Panc1 (cell line): Measurements from ENCODE around the gene NCKAP5.

Experiments used
- POLR2AphosphoS5 ChIP-seq: IDR thresholded peaks from 2 replicates; pipeline ENCODE4 v1.6.1; 2012; ENCODE audit warnings: mild to moderate bottlenecking, low read depth, low read length, moderate library complexity
- TCF7L2 ChIP-seq: IDR thresholded peaks from 2 replicates; pipeline ENCODE4 v1.6.1; 2011; ENCODE audit warnings: mild to moderate bottlenecking, low read depth, low read length, inconsistent platforms
- TF ChIP-seq, protein P1 (sequence below): fragments of 450-650 bp; IDR thresholded peaks from 2 replicates; pipeline ENCODE4 v1.5.1; 2017; ENCODE audit warnings: mild to moderate bottlenecking
- TF ChIP-seq, protein P2 (sequence below), 2 experiments: IDR thresholded peaks; 2 replicates each; pipeline ENCODE4 v1.6.1; 2011 to 2012; ENCODE audit warnings: low read depth in 2 of 2, control low read depth in 1 of 2, low read length in 1 of 2, mild to moderate bottlenecking in 1 of 2, moderate library complexity in 1 of 2; ENCODE audit not compliant: insufficient read depth in 1 of 2

DNA sequence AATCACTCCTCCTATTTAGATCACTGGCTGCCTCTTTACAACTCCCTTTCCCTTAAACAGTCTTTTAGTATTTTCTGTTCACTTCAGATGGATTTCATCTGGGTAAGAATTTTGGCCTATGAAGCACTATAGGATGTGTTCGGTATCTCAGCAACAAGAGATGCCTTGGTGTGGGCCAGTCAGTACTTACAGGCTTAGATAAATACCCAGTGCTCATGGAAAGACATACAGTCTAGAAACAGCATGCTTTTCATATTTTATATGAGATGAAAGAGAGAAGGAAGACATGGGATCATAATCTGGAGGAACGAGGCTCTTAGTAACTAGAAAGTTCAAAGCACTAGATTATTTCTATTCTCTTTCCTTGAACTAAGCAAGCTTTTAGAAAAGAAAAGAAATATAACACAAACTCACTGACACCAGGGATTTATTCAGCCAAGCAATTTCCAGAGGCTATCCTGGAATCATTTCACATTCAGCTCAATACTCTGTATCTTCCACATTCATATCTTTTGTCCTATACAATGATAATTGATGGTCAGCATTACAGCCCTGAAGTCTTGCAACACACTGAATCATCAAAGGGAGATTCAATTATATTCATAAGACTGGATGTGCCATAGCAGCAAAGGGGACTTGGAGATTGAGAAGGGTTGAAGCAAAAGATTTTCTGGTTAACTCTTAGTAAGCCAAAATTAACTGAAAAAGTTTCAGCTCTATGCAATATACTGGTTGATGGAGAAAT is 489.4 kb downstream of the NCKAP5 start:
- TF ChIP-seq, protein P1, sequence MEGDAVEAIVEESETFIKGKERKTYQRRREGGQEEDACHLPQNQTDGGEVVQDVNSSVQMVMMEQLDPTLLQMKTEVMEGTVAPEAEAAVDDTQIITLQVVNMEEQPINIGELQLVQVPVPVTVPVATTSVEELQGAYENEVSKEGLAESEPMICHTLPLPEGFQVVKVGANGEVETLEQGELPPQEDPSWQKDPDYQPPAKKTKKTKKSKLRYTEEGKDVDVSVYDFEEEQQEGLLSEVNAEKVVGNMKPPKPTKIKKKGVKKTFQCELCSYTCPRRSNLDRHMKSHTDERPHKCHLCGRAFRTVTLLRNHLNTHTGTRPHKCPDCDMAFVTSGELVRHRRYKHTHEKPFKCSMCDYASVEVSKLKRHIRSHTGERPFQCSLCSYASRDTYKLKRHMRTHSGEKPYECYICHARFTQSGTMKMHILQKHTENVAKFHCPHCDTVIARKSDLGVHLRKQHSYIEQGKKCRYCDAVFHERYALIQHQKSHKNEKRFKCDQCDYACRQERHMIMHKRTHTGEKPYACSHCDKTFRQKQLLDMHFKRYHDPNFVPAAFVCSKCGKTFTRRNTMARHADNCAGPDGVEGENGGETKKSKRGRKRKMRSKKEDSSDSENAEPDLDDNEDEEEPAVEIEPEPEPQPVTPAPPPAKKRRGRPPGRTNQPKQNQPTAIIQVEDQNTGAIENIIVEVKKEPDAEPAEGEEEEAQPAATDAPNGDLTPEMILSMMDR = no peak
- TF ChIP-seq, protein P2, sequence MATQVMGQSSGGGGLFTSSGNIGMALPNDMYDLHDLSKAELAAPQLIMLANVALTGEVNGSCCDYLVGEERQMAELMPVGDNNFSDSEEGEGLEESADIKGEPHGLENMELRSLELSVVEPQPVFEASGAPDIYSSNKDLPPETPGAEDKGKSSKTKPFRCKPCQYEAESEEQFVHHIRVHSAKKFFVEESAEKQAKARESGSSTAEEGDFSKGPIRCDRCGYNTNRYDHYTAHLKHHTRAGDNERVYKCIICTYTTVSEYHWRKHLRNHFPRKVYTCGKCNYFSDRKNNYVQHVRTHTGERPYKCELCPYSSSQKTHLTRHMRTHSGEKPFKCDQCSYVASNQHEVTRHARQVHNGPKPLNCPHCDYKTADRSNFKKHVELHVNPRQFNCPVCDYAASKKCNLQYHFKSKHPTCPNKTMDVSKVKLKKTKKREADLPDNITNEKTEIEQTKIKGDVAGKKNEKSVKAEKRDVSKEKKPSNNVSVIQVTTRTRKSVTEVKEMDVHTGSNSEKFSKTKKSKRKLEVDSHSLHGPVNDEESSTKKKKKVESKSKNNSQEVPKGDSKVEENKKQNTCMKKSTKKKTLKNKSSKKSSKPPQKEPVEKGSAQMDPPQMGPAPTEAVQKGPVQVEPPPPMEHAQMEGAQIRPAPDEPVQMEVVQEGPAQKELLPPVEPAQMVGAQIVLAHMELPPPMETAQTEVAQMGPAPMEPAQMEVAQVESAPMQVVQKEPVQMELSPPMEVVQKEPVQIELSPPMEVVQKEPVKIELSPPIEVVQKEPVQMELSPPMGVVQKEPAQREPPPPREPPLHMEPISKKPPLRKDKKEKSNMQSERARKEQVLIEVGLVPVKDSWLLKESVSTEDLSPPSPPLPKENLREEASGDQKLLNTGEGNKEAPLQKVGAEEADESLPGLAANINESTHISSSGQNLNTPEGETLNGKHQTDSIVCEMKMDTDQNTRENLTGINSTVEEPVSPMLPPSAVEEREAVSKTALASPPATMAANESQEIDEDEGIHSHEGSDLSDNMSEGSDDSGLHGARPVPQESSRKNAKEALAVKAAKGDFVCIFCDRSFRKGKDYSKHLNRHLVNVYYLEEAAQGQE (IDR thresholded peaks at IDR 0.05; ENCODE audit: insufficient read depth in 1 of 2, low read depth in 2 of 2, low read length in 1 of 2) = no peak
- no peak for TF ChIP-seq POLR2AphosphoS5
- TF ChIP-seq TCF7L2 = no peak
